ENCODE results near the gene B3GNT3. TPM values are rescaled to one million over a fixed set of nuclear protein-coding genes. Genes with fewer than 3 reads are reported as not detected.
A peak's percentile ranks its signal among the peaks of the same experiment; 100 is the strongest.

B3GNT3 gene
- total RNA-seq (2016; rRNA removed; fragmentation: Illumina TruSeq; extraction: Trizol) (0.48 and 0.86 TPM in 2 replicates), polyA plus RNA-seq (2011; rRNA removed) (4.0 and 8.6 TPM in 2 replicates), polyA minus RNA-seq (2011; rRNA and poly(A)+ RNA removed; ENCODE audit: low replicate concordance) (2.7 and 11.1 TPM in 2 replicates), Bru-seq, nascent RNA (percentile 48 among the genes with signal in this experiment), BruChase-seq, experiment 1, labeled RNA remaining after a 6-hour chase (percentile 52 among the genes with signal in this experiment), BruChase-seq, experiment 2, labeled RNA remaining after a 2-hour chase (percentile 46 among the genes with signal in this experiment)
- total RNA-seq (2016; cell fraction: cytosol; rRNA removed; fragmentation: Illumina TruSeq; extraction: Trizol; ENCODE audit: low read depth), result 0.18 and 0.40 TPM in 2 replicates
- 0.36 and 1.2 TPM in 2 replicates for total RNA-seq (2016; cell fraction: insoluble cytoplasmic fraction; rRNA removed; fragmentation: Illumina TruSeq; extraction: Trizol)
- total RNA-seq (2016; cell fraction: membrane; rRNA removed; fragmentation: Illumina TruSeq; extraction: Trizol), result 0.38 and 0.43 TPM in 2 replicates
- 1.0 and 1.3 TPM in 2 replicates for total RNA-seq (2016; cell fraction: nucleus; rRNA removed; fragmentation: Illumina TruSeq; extraction: Trizol)
- polyA plus RNA-seq (2011; cell fraction: cytosol; rRNA removed), result 4.2 and 6.3 TPM in 2 replicates
- polyA plus RNA-seq (2011; cell fraction: nucleus; rRNA removed), result 3.5 and 4.5 TPM in 2 replicates
- polyA plus RNA-seq (2012), result 9.1 and 10.5 TPM in 2 replicates
- polyA plus RNA-seq (2016; cell fraction: cytosol; fragmentation: Illumina TruSeq; extraction: Trizol; ENCODE audit: low read depth), result 0.10 and 0.18 TPM in 2 replicates
- 0.61 and 0.62 TPM in 2 replicates for polyA plus RNA-seq (2016; cell fraction: insoluble cytoplasmic fraction; fragmentation: Illumina TruSeq; extraction: Trizol; ENCODE audit: low read depth)
- polyA plus RNA-seq (2016; cell fraction: membrane; fragmentation: Illumina TruSeq; extraction: Trizol; ENCODE audit: low read depth), result 0.29 and 0.35 TPM in 2 replicates
- polyA plus RNA-seq (2016; cell fraction: nucleus; fragmentation: Illumina TruSeq; extraction: Trizol; ENCODE audit: insufficient read depth, low read depth), result 1.8 and 2.3 TPM in 2 replicates
- polyA minus RNA-seq (2011; cell fraction: cytosol; rRNA and poly(A)+ RNA removed), result 3.0 and 4.7 TPM in 2 replicates
- polyA minus RNA-seq (2011; cell fraction: nucleus; rRNA and poly(A)+ RNA removed), result 1.8 and 3.1 TPM in 2 replicates
- long read RNA-seq, experiment 1, partial matches to known transcripts, result 1 of 5 reads
- long read RNA-seq, experiment 1, other reads (novel, unspliced or antisense), result 0 of 5 reads
- long read RNA-seq, experiment 2, partial matches to known transcripts, result 4 of 22 reads
- long read RNA-seq, experiment 2, other reads (novel, unspliced or antisense), result 10 of 22 reads

- H3K27ac ChIP-seq (ENCODE audit: extremely low read length, insufficient read depth, low read length), result no peak within 1 kb of the TSS
- TF ChIP-seq RCOR2 (CRISPR knock-in tag; IDR thresholded peaks at IDR 0.05) (peak; percentile 76; the same call in 1 of the 2 replicates), PRDM10 (CRISPR knock-in tag; IDR thresholded peaks at IDR 0.05; ENCODE audit: low read depth) (peak; percentile 28; the same call in 1 of the 2 replicates), ZNF235 (CRISPR knock-in tag; IDR thresholded peaks at IDR 0.05; ENCODE audit: borderline replicate concordance) (no peak), ZNF280D (CRISPR knock-in tag; IDR thresholded peaks at IDR 0.05) (peak; percentile 28; the same call in 1 of the 2 replicates), ZBTB7A (CRISPR knock-in tag; IDR thresholded peaks at IDR 0.05) (no peak), ZNF24 (IDR thresholded peaks at IDR 0.05) (peak; percentile 90)
These were observed at the start of gene B3GNT3 for GRCh38 chr19:17794731-17795494. Gene B3GNT3, plus strand, starts transcription at chr19:17795138. Its CDS starts 12,670 bp downstream, at chr19:17807808.

More at GRCh38 chr19:17794731-17795494, at the start of gene B3GNT3:
- in situ Hi-C loops (cut with HindIII; ENCODE audit: extremely low pct_ligation_motif_present, low pct_unique_long_range_greater_than_20kb), result loop anchor here (5.0 kb wide), 1 partner anchor 52 kb away; the partner anchor contains the start of gene JAK3
- Histone ChIP-seq H3K79me2 (ENCODE audit: insufficient read depth, low read length) (no peaks in the 10 kb centered on the region), H3K36me3 (replicated peaks in 1 of 2; ENCODE audit: control insufficient read depth in 1 of 2, insufficient read depth in 2 of 2, low read length in 2 of 2) (no peaks in the 10 kb centered on the region), H3K27me3 (ENCODE audit: control insufficient read depth in 1 of 2, insufficient read depth in 2 of 2, low read length in 2 of 2) (peaks cover 0 to 15% of the 10 kb centered on the region in 2 experiments; a peak in 1 of 5 replicates), H3K4me2 (ENCODE audit: low read depth, low read length) (peak within 1 kb of the TSS; percentile 75), H2AFZ (ENCODE audit: low read length) (no peak within 1 kb of the TSS), H3K4me3 (replicated peaks in 1 of 3; ENCODE audit: insufficient read depth in 1 of 3, low read depth in 2 of 3, low read length in 3 of 3) (peak within 1 kb of the TSS; percentile 64 to 79 (median 66)), H4K20me1 (ENCODE audit: insufficient read depth, low read length) (no peaks in the 10 kb centered on the region), H3K4me1 (ENCODE audit: insufficient read depth, low read length) (peaks cover 55% of the 10 kb centered on the region), H3K9me3 (ENCODE audit: low read length) (no peaks in the 10 kb centered on the region), H3K9ac (ENCODE audit: insufficient read depth, low read depth, low read length) (peak within 1 kb of the TSS; percentile 70)
- intact Hi-C loops (cut with micrococcal nuclease; ENCODE audit: unreplicated experiment), result loop anchor here (1.0 kb wide), 1 partner anchor 60 kb away; no protein-coding TSS in a partner anchor
- BruUV-seq (replicated peaks), result no TSS peak
- peak; percentile 46 for DNase-seq (ENCODE audit: low spot score)
- ChIA-PET CTCF (ENCODE audit: low intra/inter-chr PET ratio, low total read pairs) (no interaction called here), POLR2A (interaction anchor here (0.8 to 3.8 kb wide), 9 partner anchors 9 to 429 kb away, joined by 3 to 24 read pairs (median 4); partner anchors contain the start of genes JAK3, MAP1S and RPL18A)
- under 1% methylated on average over 35 of the region's 50 CpGs for WGBS (ENCODE audit: low lambda C conversion rate)
- peak; percentile 17 for ATAC-seq
- FAIRE-seq, result no peak

Data from HepG2 (cell line).